Thoracic aorta (tissue), 2 donors: ENCODE measurements around the gene CENPF. TPM values are rescaled to one million over a fixed set of nuclear protein-coding genes. Genes with fewer than 3 reads are reported as not detected.

Experiments used
- ATAC-seq: fragments of 150-250 bp; one replicate; pipeline ENCODE4 v1.8.0; 2017; ENCODE audit warnings: low read depth; ENCODE audit not compliant: insufficient number of reproducible peaks, low FRiP score
- DNase-seq: peaks from one replicate; pipeline ENCODE4 v3.0.0-alpha.2; 2020; ENCODE audit warnings: low spot score
- H3K27ac ChIP-seq, 2 donors: fragments of 200-600 bp; sonication (generic); 1 replicate in 1 of 2; 2 replicates in 1 of 2; pipeline ENCODE4 v1.5.1; 2016; ENCODE audit warnings: mild to moderate bottlenecking in 2 of 2, moderate library complexity in 2 of 2
- H3K27me3 ChIP-seq: fragments of 200-600 bp; sonication (generic); replicated peaks from 2 replicates; pipeline ENCODE4 v1.6.0; 2016; ENCODE audit warnings: mild to moderate bottlenecking; ENCODE audit not compliant: insufficient read depth
- H3K36me3 ChIP-seq: fragments of 200-600 bp; sonication (generic); one replicate; pipeline ENCODE4 v1.5.1; 2016
- H3K4me1 ChIP-seq, 2 donors: fragments of 200-600 bp; sonication (generic); 1 replicate in 1 of 2; 2 replicates in 1 of 2; pipeline versions ENCODE4 v1.5.1 to v1.6.0; 2016; ENCODE audit warnings: low read depth in 2 of 2, mild to moderate bottlenecking in 1 of 2; ENCODE audit not compliant: control insufficient read depth in 1 of 2
- H3K4me3 ChIP-seq: fragments of 200-600 bp; sonication (generic); 2 replicates; pipeline ENCODE4 v1.5.1; 2016; ENCODE audit warnings: mild to moderate bottlenecking
- H3K9me3 ChIP-seq: fragments of 200-600 bp; sonication (generic); 2 replicates; pipeline ENCODE4 v1.5.1; 2016
- total RNA-seq, 2 donors: library from RNA; depleted of rRNA; stranded (reverse); fragments of >200 nt; gene quantifications; one replicate each; pipeline versions ENCODE4 v1.1.0 to v1.2.3, GENCODE V29; 2016
- TF ChIP-seq, protein P1 (sequence below): fragments of 200-600 bp; sonication (generic); IDR thresholded peaks from one replicate; pipeline ENCODE4 v1.5.1; 2019; ENCODE audit warnings: antibody characterized with exemption

Gene CENPF
- total RNA-seq, 2 donors from 2014 or later, result under 0.01 to 1.8 TPM

DNA sequence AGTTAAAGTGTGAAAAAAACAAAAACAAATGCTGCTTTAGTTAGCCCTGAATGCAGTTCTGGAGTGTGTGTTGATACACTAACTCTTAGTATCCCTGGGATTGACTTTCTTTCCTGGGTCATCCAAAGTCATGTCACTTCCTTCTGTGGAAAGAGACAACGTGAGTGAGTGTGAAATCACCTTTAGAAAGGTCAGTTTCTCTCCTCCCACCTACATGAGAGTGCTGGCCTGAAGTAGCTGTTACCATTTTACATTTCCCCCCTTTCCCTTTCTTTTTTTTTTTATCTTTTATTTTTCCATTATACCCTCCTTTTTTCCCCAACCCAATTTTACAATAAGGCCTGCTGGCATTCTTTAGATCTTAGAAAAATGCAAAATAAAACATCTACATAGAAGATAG lies 55.2 kb downstream of the CENPF start:
- Histone ChIP-seq H3K4me1 (no peaks in the 10 kb centered on the region), H3K36me3 (no peaks in the 10 kb centered on the region), H3K9me3 (no peaks in the 10 kb centered on the region), H3K27ac (no peak overlapping the region), H3K4me3 (no peak overlapping the region), H3K27me3 (no peaks in the 10 kb centered on the region)
- TF ChIP-seq, protein P1, sequence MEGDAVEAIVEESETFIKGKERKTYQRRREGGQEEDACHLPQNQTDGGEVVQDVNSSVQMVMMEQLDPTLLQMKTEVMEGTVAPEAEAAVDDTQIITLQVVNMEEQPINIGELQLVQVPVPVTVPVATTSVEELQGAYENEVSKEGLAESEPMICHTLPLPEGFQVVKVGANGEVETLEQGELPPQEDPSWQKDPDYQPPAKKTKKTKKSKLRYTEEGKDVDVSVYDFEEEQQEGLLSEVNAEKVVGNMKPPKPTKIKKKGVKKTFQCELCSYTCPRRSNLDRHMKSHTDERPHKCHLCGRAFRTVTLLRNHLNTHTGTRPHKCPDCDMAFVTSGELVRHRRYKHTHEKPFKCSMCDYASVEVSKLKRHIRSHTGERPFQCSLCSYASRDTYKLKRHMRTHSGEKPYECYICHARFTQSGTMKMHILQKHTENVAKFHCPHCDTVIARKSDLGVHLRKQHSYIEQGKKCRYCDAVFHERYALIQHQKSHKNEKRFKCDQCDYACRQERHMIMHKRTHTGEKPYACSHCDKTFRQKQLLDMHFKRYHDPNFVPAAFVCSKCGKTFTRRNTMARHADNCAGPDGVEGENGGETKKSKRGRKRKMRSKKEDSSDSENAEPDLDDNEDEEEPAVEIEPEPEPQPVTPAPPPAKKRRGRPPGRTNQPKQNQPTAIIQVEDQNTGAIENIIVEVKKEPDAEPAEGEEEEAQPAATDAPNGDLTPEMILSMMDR, result no peak
- no peak for ATAC-seq
- no peak for DNase-seq

DNA sequence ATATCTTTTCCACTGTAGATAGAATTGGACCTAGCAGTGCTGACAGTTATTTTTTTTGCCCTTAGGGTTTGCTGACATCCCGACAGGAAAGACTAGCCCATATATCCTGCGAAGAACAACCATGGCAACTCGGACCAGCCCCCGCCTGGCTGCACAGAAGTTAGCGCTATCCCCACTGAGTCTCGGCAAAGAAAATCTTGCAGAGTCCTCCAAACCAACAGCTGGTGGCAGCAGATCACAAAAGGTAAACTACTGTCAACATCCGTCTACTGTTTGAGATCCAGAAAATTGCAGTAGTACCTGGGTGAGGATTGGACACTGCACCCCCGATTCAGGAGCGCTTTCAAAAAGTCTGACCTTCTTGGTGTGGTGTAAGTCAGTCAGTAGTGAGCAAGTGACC lies 55.8 kb downstream of the CENPF start:
- ATAC-seq (no peak), DNase-seq (no peak)
- no peak overlapping the region for H3K4me3 ChIP-seq
- H3K9me3 ChIP-seq, result no peaks in the 10 kb centered on the region
- H3K36me3 ChIP-seq, result no peaks in the 10 kb centered on the region
- no peaks in the 10 kb centered on the region for H3K27me3 ChIP-seq
- TF ChIP-seq, protein P1, result no peak
- no peak overlapping the region for H3K27ac ChIP-seq
- no peaks in the 10 kb centered on the region for H3K4me1 ChIP-seq

DNA sequence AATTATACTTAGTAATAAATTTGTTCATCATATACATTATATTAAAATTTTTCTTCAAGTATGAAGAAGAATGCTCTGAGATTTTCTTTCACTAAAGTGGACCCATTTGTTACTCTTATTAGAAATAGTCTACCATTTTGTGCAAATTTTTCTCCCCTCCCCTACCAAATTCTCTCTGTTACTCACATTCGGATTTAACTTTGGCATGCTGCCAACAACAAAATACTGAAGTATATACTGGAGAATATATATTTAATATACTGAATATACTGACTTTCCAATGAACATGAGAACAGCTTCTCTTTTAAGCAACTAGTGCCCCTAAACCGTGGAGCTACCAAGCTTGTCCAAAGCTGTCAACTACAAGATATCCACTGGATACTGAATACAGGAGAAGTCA lies 57.2 kb downstream of the CENPF start:
- Histone ChIP-seq H3K27ac (no peak overlapping the region), H3K4me3 (no peak overlapping the region), H3K27me3 (no peaks in the 10 kb centered on the region), H3K4me1 (no peaks in the 10 kb centered on the region), H3K36me3 (no peaks in the 10 kb centered on the region), H3K9me3 (no peaks in the 10 kb centered on the region)
- DNase-seq (no peak), ATAC-seq (no peak)
- TF ChIP-seq, protein P1, result no peak

DNA sequence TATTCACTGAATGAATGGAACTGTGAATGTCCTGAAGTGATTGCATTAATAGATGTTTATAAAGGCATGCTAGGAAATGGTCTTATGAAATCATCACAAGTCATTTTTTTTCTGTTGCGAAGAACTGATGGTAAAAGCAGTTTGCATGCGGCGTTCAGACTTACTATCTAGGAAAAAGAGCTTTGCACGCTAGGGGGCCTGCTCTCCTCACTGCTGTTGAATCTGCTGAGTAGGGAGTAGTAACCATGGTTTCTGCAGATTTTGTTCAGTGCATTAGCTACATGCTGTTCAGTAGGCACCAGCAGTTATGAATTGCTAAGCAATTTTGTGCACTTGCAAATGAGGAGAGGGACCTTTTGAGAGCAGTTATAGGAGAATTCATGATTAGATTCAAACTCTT lies 57.9 kb downstream of the CENPF start:
- no peaks in the 10 kb centered on the region for H3K9me3 ChIP-seq
- no peak overlapping the region for H3K27ac ChIP-seq
- H3K4me3 ChIP-seq, result no peak overlapping the region
- no peaks in the 10 kb centered on the region for H3K27me3 ChIP-seq
- ATAC-seq, result no peak
- no peaks in the 10 kb centered on the region for H3K4me1 ChIP-seq
- TF ChIP-seq, protein P1, result no peak
- no peak for DNase-seq
- H3K36me3 ChIP-seq, result no peaks in the 10 kb centered on the region

DNA sequence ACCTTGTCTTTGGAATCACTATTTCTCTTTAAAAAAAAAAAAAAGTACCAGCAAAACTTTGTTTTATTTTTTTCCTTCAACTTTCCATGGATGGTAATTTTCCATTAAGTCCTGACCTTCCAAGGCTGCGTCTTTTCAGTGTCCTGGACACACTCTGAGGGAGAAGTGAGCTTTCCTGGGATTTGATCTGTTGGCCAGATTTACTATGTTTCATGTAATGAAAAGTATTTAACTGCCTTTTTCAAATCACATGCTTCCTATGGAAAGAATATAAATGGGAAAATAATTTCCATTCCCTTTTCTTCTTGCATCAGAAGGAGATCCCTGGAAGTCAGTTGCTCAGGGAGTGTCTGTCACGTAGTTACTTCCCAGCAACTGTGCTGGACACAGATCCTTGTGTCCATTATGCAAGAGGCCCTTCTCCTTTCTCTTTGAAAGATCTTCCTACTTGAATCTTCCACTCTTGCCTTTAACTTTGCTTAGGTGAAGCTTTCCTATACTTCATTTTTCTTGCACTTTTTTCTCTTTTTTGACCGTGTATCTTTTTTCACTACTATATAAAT lies 59.3 kb downstream of the CENPF start:
- ATAC-seq (no peak), DNase-seq (no peak)
- H3K27ac ChIP-seq, result no peak overlapping the region
- H3K27me3 ChIP-seq, result no peaks in the 10 kb centered on the region
- no peak overlapping the region for H3K4me3 ChIP-seq
- H3K36me3 ChIP-seq, result no peaks in the 10 kb centered on the region
- TF ChIP-seq, protein P1, result no peak
- no peaks in the 10 kb centered on the region for H3K4me1 ChIP-seq
- no peaks in the 10 kb centered on the region for H3K9me3 ChIP-seq
